HL-60/S4 treated with retinoic acid at 250 ng/mL for 4 days and 3 days (cell line): Measurements from ENCODE around the gene SPTBN4.
"Not testable (repeated sequence)": the region's sequence is repeated elsewhere in the genome, so short reads cannot be mapped to it uniquely, and the experiment has no call there.

Experiments
- in situ Hi-C: fragments of 300-500 bp; cut with MboI; formaldehyde crosslinking; loops from 2 replicates; pipeline ENCODE4 v1.7.0; 2022; ENCODE audit warnings: low sequenced_read_pairs

The SPTBN4 gene

GRCh38 chr19:40584007-40584406 is 117.2 kb downstream of the SPTBN4 start:
- in situ Hi-C loops = no loop called here

DNA sequence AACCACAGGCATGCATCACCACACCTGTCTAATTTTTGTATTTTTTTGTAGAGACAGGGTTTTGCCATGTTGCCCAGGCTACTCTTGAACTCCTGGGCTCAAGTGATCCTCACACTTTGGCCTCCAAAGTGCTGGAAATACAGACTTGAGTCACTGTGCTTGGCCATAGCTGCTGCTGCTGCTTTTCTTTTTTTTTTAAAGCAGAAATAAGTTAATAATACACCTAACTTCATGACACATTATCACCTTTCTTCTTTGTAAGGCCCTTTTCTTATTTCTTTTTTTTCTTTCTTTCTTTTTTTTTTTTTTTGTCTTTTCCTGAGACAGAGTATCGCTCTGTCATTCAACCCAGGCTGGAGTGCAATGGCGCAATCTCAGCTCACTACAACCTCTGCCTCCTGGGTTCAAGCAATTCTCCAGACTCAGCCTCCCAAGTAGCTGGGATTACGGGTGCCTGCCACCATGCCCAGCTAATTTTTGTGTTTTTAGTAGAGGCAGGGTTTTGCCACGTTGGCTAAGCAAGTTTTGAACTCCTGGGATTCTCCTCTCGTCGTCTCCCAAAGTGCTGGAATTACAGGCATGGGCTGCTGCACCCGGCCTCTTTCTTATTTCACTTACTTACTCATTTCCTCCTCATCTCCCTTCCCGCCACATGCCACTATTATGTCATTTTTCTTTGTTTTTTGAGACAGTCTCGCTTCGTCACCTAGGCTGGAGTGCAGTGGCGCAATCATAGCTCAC is 118.6 kb downstream of the SPTBN4 start:
- in situ Hi-C loops = no loop called here

DNA sequence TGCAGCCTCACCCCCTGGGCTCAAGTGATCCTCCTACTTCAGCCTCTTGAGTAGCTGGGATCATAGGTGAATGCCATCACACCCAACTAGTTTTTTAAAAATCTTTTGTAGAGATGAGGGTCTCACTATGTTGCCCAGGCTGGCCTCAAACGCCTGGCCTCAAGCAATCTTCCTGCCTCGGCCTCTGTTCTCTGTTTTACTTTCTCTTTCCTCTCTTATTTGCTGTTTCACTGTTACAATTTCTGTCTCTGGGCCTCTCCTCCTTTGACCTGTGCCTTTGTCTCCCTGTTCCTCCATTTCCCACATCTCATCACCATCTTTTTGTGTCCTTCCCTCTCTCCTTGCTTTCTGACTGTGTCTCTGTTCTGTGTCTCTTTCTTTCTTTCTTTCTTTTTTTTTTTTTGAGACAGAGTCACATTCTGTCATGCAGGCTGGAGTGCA is 119.2 kb downstream of the SPTBN4 start:
- in situ Hi-C loops = no loop called here

GRCh38 chr19:40586611-40587010 is 119.8 kb downstream of the SPTBN4 start:
- in situ Hi-C loops = no loop called here

DNA sequence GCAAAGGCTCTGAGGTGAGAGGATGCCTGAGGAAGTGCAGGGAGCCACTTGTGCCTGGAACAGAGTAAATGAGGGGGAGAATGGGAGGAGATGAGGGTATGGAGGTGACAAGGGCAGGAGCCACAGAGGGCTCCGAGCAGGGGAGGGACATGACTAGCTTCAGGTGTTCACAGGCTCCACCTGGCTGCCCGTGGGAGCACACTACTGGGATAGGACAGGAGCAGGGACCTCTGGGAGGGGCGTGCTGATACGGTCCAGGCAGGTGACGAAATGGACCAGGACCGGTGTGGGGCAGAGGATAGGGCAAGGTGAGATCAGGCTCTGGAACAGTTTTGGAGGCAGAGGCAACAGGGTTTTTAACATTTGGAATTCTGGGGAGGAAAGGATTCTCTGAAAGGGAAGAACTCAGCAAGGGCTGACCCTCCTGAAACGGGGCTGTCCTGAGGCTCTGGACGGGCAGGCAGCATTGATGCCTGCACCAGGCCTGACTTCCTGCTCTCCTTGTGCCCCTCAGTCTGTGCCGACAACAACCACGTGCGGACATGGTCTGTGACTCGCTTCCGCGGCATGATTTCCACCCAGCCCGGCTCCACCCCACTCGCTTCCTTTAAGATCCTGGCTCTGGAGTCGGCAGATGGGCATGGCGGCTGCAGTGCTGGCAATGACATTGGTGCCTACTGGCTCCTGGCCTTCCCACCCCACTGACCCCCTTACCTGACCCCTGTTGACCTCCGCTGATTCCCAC is 121.5 kb downstream of the SPTBN4 start:
- in situ Hi-C loops = no loop called here

GRCh38 chr19:40588926-40589569 is 122.2 kb downstream of the SPTBN4 start:
- in situ Hi-C loops = no loop called here

DNA sequence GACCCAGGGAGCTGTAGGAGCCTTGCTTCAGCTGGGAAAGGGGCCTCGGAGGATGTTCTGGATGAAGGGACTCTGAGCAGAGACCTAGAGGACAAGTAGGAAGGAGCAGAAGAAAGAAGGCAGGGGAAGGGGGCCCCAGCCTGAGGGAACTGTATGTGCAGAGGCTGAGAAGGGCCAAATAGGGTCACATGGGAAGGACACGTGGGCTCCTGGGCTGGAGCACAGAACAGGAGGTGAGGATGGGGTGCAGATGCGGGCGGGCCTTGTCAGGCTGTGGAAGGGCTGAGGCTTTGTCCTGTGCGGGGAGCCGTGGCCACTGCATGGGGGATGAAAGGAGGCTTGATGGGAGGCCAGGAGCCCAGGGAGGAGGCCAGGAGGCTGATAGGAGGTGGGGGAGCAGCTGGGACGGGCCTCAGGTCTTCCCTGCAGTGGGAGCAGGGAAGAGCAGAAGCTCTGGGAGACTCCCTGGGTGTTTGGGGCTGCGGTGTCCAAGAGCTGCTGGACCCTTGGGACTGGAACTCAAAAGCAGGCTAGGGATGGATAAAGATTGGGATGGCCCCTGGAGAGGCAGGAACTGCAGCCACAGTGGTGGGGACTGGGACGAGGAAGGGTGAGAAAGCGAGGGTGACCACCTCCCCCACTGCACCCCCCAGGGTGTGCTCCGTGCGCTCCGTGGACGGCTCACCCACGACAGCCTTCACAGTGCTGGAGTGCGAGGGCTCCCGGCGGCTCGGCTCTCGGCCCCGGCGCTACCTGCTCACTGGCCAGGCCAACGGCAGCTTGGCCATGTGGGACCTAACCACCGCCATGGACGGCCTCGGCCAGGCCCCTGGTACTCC is 123.0 kb downstream of the SPTBN4 start:
- in situ Hi-C loops = no loop called here

GRCh38 chr19:40590464-40591265 is 123.9 kb downstream of the SPTBN4 start:
- in situ Hi-C loops = no loop called here

GRCh38 chr19:40591724-40592123 is 124.9 kb downstream of the SPTBN4 start:
- in situ Hi-C loops = not testable (repeated sequence)

GRCh38 chr19:40592170-40592569 is 125.4 kb downstream of the SPTBN4 start:
- in situ Hi-C loops = no loop called here

GRCh38 chr19:40594255-40594654 is 127.5 kb downstream of the SPTBN4 start:
- in situ Hi-C loops = no loop called here

DNA sequence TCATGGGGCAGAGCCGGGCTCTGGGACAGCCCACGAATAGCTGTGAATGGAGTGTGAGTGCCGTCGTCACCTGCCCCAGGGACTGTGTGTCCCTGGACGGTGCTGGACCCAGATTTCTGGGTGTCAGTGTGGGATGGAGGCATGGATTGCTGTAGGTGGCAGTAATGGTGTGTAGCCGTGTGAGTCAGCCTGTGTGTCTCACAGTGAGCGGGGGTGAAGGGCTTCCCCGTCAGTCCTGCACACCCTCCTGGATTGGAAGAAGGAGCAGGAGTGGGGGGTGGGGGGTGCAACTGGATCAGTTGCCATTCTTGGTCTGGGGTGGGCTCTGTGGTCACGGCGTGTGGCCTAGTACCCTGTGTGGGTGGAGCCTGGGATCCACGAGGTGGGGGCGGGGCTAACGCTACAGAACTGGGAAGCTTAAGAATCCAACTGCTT is 127.9 kb downstream of the SPTBN4 start:
- in situ Hi-C loops = no loop called here

DNA sequence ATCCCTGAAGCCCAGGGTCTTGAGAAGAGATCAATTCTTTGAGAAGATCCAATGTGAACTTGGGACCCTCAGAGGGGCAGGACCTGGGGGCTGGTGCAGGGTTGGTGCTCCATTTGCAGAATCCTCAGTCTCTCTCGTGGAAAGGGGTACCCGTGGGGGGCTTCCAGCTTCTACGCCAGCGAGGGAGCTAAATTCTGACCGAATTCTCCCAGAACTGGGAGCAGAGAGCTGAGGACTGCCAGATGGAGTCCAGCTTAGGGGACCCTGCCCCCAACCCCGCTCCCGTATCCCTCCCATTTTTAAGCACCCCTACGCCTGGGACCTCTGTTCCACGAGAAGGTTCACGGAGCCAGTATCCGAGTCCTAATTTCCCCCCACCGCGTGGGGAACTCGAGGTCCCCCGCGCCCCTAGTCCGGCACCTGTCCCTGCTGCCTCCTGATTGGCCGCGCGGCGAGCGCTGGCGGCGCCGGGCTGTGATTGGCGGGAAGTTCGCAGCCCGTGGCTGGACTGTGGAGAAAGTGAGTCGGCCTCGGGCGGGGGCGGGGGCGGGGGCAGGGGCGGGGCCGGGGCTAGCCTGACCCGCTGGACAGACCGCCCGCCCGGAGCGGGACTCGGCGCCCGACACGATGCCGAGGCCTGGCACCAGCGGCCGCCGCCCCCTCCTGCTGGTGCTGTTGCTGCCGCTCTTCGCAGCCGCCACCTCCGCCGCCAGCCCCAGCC is 130.0 kb downstream of the SPTBN4 start:
- in situ Hi-C loops = no loop called here

GRCh38 chr19:40597329-40597838 is 130.6 kb downstream of the SPTBN4 start:
- in situ Hi-C loops = no loop called here

GRCh38 chr19:40598121-40598917 is 131.5 kb downstream of the SPTBN4 start:
- in situ Hi-C loops = no loop called here

- in situ Hi-C loops = no loop called here
These were observed 132.1 kb downstream of the SPTBN4 start for GRCh38 chr19:40598918-40599307.

DNA sequence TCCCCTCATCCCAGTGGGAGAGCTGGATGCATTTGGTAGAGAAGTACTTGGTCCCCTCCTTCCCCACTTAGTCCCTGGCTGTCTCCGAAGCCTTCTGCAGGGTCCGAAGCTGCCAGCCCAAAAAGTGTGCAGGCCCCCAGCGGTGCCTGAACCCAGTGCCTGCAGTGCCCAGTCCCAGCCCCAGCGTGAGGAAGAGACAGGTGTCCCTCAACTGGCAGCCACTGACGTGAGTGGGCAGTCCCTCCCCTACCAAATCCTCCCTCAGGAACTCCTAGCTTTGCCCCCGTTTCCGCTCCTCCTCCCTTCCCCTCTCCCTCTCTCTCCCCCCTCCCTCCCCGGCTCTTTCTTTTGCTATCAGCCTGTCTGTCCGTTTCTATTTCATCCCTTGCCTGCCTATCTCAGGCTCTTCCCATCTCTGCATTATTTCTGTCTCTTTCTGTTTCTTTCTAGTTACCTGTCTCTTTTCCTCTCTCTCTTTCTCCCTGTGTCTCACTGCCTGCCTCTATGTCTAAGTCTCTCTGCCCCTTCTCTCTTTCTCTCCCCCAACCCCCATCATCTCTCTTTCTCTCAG is 132.6 kb downstream of the SPTBN4 start:
- in situ Hi-C loops = no loop called here
